Smooth muscle cell (in vitro differentiated cells): ENCODE results near the gene PKP4. TPM values are rescaled to one million over a fixed set of nuclear protein-coding genes. Genes with fewer than 3 reads are reported as not detected.

ENCODE experiments used
- DNase-seq: peaks from one replicate; lab custom pipeline; 2025; ENCODE audit not compliant: unreplicated experiment; lab: John Stamatoyannopoulos, UW
- H2AFZ ChIP-seq: fragments of 200-600 bp; sonication (generic); 2 replicates; pipeline ENCODE4 v1.6.0; 2016; ENCODE audit warnings: antibody characterized with exemption, low read depth, mild to moderate bottlenecking
- H3F3A ChIP-seq: fragments of 200-600 bp; sonication (generic); 2 replicates; pipeline ENCODE4 v1.6.0; 2017; ENCODE audit warnings: antibody characterized with exemption, low read depth
- H3K27ac ChIP-seq: fragments of 200-600 bp; sonication (generic); 2 replicates; pipeline ENCODE4 v1.5.1; 2016; ENCODE audit warnings: low read depth, mild to moderate bottlenecking
- H3K27me3 ChIP-seq: fragments of 200-600 bp; sonication (generic); 2 replicates; pipeline ENCODE4 v1.6.1; 2016; ENCODE audit warnings: low read depth, mild to moderate bottlenecking
- H3K36me3 ChIP-seq: fragments of 200-600 bp; sonication (generic); 2 replicates; pipeline ENCODE4 v1.5.1; 2016; ENCODE audit warnings: low read depth
- H3K4me1 ChIP-seq: fragments of 200-600 bp; sonication (generic); 2 replicates; pipeline ENCODE4 v1.5.1; 2016; ENCODE audit warnings: low read depth
- H3K4me2 ChIP-seq: fragments of 200-600 bp; sonication (generic); 2 replicates; pipeline ENCODE4 v1.6.0; 2016; ENCODE audit warnings: mild to moderate bottlenecking
- H3K4me3 ChIP-seq: fragments of 200-600 bp; sonication (generic); 2 replicates; pipeline ENCODE4 v1.5.1; 2016; ENCODE audit warnings: mild to moderate bottlenecking
- H3K79me2 ChIP-seq: fragments of 200-600 bp; sonication (generic); 2 replicates; pipeline ENCODE4 v1.6.0; 2016; ENCODE audit warnings: low read depth, mild to moderate bottlenecking
- H3K9ac ChIP-seq: fragments of 200-600 bp; sonication (generic); 2 replicates; pipeline ENCODE4 v1.6.0; 2016; ENCODE audit warnings: low read depth
- H3K9me3 ChIP-seq: fragments of 200-600 bp; sonication (generic); replicated peaks from 2 replicates; pipeline ENCODE4 v1.5.1; 2016; ENCODE audit warnings: low read depth
- H4K20me1 ChIP-seq: fragments of 200-600 bp; sonication (generic); 2 replicates; pipeline ENCODE4 v1.6.0; 2016; ENCODE audit warnings: low read depth
- CTCF ChIP-seq: fragments of 200-600 bp; sonication (generic); IDR thresholded peaks from 2 replicates; pipeline ENCODE4 v1.5.1; 2017; ENCODE audit warnings: borderline replicate concordance, mild to moderate bottlenecking, antibody characterized with exemption; ENCODE audit not compliant: insufficient read depth, poor library complexity, severe bottlenecking
- WGBS: methylation state at CpG from one replicate; pipeline ENCODE4 v1.1.7; 2016; ENCODE audit warnings: low lambda C conversion rate; 5-methylcytosine and 5-hydroxymethylcytosine counted together
- polyA plus RNA-seq: library from polyadenylated mRNA; unstranded; fragments of >200 nt; fragmentation: Nextera tagmentation; extraction: Ambion mirVana; gene quantifications from 2 replicates; pipeline ENCODE4 v1.2.1, GENCODE V29; 2016
- total RNA-seq: library from RNA; depleted of rRNA; stranded (reverse); fragments of >200 nt; gene quantifications from 2 replicates; pipeline ENCODE4 v1.2.3, GENCODE V29; 2014

The PKP4 gene
- total and polyA plus RNA-seq, 2 experiments from 2014 or later, result 2.4 to 14.0 TPM

GRCh38 chr2:158579928-158580327 is 123.2 kb downstream of the PKP4 start:
- 96% methylated on average over 2 of the region's 2 CpGs for WGBS
- Histone ChIP-seq H2AFZ (no peak overlapping the region), H4K20me1 (no peaks in the 10 kb centered on the region), H3K27ac (no peak overlapping the region), H3K9ac (no peak overlapping the region), H3K4me3 (no peak overlapping the region), H3K9me3 (no peaks in the 10 kb centered on the region), H3K4me2 (no peak overlapping the region), H3F3A (no peaks in the 10 kb centered on the region), H3K36me3 (no peaks in the 10 kb centered on the region), H3K4me1 (no peaks in the 10 kb centered on the region), H3K79me2 (no peaks in the 10 kb centered on the region), H3K27me3 (no peaks in the 10 kb centered on the region)
- TF ChIP-seq CTCF, result no peak
- no peak for DNase-seq

GRCh38 chr2:158580760-158581159 is 124.0 kb downstream of the PKP4 start:
- Histone ChIP-seq H3K4me2 (no peak overlapping the region), H3K36me3 (no peaks in the 10 kb centered on the region), H3K27me3 (no peaks in the 10 kb centered on the region), H3K9ac (no peak overlapping the region), H3K79me2 (no peaks in the 10 kb centered on the region), H3K4me3 (no peak overlapping the region), H3K27ac (no peak overlapping the region), H3K9me3 (no peaks in the 10 kb centered on the region), H3F3A (no peaks in the 10 kb centered on the region), H4K20me1 (no peaks in the 10 kb centered on the region), H2AFZ (no peak overlapping the region), H3K4me1 (no peaks in the 10 kb centered on the region)
- 96% methylated on average over 2 of the region's 2 CpGs for WGBS
- no peak for TF ChIP-seq CTCF
- DNase-seq, result no peak

- Histone ChIP-seq H2AFZ (no peak overlapping the region), H3K27ac (no peak overlapping the region), H3F3A (no peaks in the 10 kb centered on the region), H4K20me1 (no peaks in the 10 kb centered on the region), H3K36me3 (no peaks in the 10 kb centered on the region), H3K4me1 (peaks cover 5% of the 10 kb centered on the region), H3K9ac (no peak overlapping the region), H3K4me2 (no peak overlapping the region), H3K27me3 (no peaks in the 10 kb centered on the region), H3K9me3 (no peaks in the 10 kb centered on the region), H3K79me2 (no peaks in the 10 kb centered on the region), H3K4me3 (no peak overlapping the region)
- WGBS, result 91% methylated on average over 1 of the region's 1 CpG
- no peak for DNase-seq
- TF ChIP-seq CTCF, result no peak
Measured at GRCh38 chr2:158582670-158583069, 125.9 kb downstream of the PKP4 start.

GRCh38 chr2:158583923-158584322 is 127.2 kb downstream of the PKP4 start:
- peaks cover 5% of the 10 kb centered on the region for H3K4me1 ChIP-seq
- H3K4me2 ChIP-seq, result no peak overlapping the region
- no peak for DNase-seq
- H3K27ac ChIP-seq, result no peak overlapping the region
- H4K20me1 ChIP-seq, result no peaks in the 10 kb centered on the region
- 97% methylated on average over 19 of the region's 19 CpGs for WGBS
- no peak overlapping the region for H3K4me3 ChIP-seq
- TF ChIP-seq CTCF, result no peak
- H3K27me3 ChIP-seq, result no peaks in the 10 kb centered on the region
- no peaks in the 10 kb centered on the region for H3K79me2 ChIP-seq
- no peaks in the 10 kb centered on the region for H3K9me3 ChIP-seq
- no peak overlapping the region for H3K9ac ChIP-seq
- H3F3A ChIP-seq, result no peaks in the 10 kb centered on the region
- no peaks in the 10 kb centered on the region for H3K36me3 ChIP-seq
- H2AFZ ChIP-seq, result no peak overlapping the region
